HepG2 (cell line): ENCODE results near the gene TUBA1C. TPM values are rescaled to one million over a fixed set of nuclear protein-coding genes. Genes with fewer than 3 reads are reported as not detected.

Source experiments
- ESRRA ChIP-seq: sonication (generic); formaldehyde crosslinking; IDR thresholded peaks from 2 replicates; pipeline ENCODE4 v1.5.1; 2020; ENCODE audit warnings: mild to moderate bottlenecking, low read depth, missing genetic modification reagents
- HIVEP1 ChIP-seq: sonication (generic); formaldehyde crosslinking; IDR thresholded peaks from 2 replicates; pipeline ENCODE4 v1.4.0; 2020; ENCODE audit warnings: mild to moderate bottlenecking, missing genetic modification reagents
- ISL2 ChIP-seq: sonication (generic); formaldehyde crosslinking; IDR thresholded peaks from 2 replicates; pipeline ENCODE4 v1.5.0; 2020; ENCODE audit warnings: missing genetic modification reagents
- KLF15 ChIP-seq: sonication (generic); formaldehyde crosslinking; IDR thresholded peaks from 2 replicates; pipeline ENCODE4 v1.8.1; 2023; ENCODE audit warnings: borderline replicate concordance, mild to moderate bottlenecking, inconsistent platforms, missing genetic modification reagents, mixed read lengths
- MAFG ChIP-seq: sonication (generic); formaldehyde crosslinking; IDR thresholded peaks from 2 replicates; pipeline ENCODE4 v1.5.1; 2020; ENCODE audit warnings: mild to moderate bottlenecking, missing genetic modification reagents
- MATR3 ChIP-seq: sonication (generic); formaldehyde crosslinking; IDR thresholded peaks from 2 replicates; pipeline ENCODE4 v1.4.0; 2020; ENCODE audit warnings: missing genetic modification reagents
- NFKB2 ChIP-seq: sonication (generic); formaldehyde crosslinking; IDR thresholded peaks from 2 replicates; pipeline ENCODE4 v1.4.0; 2020; ENCODE audit warnings: missing genetic modification reagents, borderline replicate concordance
- RAD21 ChIP-seq: fragments of 450-650 bp; formaldehyde crosslinking; IDR thresholded peaks from 2 replicates; pipeline ENCODE4 v1.5.0; 2020; ENCODE audit warnings: mild to moderate bottlenecking
- RBM39 ChIP-seq: fragments of 200-400 bp; formaldehyde crosslinking; IDR thresholded peaks from one replicate; pipeline ENCODE4 v1.6.1; 2018; ENCODE audit warnings: antibody characterized with exemption, mild to moderate bottlenecking, low read depth, low read length; ENCODE audit not compliant: poor library complexity, severe bottlenecking
- SP5 ChIP-seq: IDR thresholded peaks from 2 replicates; pipeline ENCODE4 v1.6.1; 2016; ENCODE audit warnings: low read depth, borderline replicate concordance
- STAT6 ChIP-seq: sonication (generic); formaldehyde crosslinking; IDR thresholded peaks from 2 replicates; pipeline ENCODE4 v1.4.0; 2020; ENCODE audit warnings: missing genetic modification reagents, mild to moderate bottlenecking, borderline replicate concordance
- TFAP4 ChIP-seq: sonication (generic); IDR thresholded peaks from 2 replicates; pipeline ENCODE4 v1.6.1; 2016; ENCODE audit warnings: low read depth, borderline replicate concordance
- ZBTB1 ChIP-seq: sonication (generic); formaldehyde crosslinking; IDR thresholded peaks from 2 replicates; pipeline ENCODE4 v1.4.0; 2020; ENCODE audit warnings: missing genetic modification reagents, borderline replicate concordance
- ZBTB7B ChIP-seq: sonication (generic); formaldehyde crosslinking; IDR thresholded peaks from 2 replicates; pipeline ENCODE4 v1.4.0; 2020; ENCODE audit warnings: missing genetic modification reagents
- ZFP36L1 ChIP-seq: sonication (generic); formaldehyde crosslinking; IDR thresholded peaks from 2 replicates; pipeline ENCODE4 v1.8.0; 2022; ENCODE audit warnings: mild to moderate bottlenecking, missing genetic modification reagents, moderate library complexity
- ZFP41 ChIP-seq: sonication (generic); formaldehyde crosslinking; IDR thresholded peaks from 2 replicates; pipeline ENCODE4 v1.4.0; 2020; ENCODE audit warnings: mild to moderate bottlenecking, missing genetic modification reagents, borderline replicate concordance
- ZMAT5 ChIP-seq: sonication (generic); formaldehyde crosslinking; IDR thresholded peaks from 2 replicates; pipeline ENCODE4 v1.5.0; 2020; ENCODE audit warnings: mild to moderate bottlenecking, low read depth, missing genetic modification reagents, borderline replicate concordance
- ZNF143 ChIP-seq: sonication (generic); formaldehyde crosslinking; IDR thresholded peaks from 2 replicates; pipeline ENCODE4 v1.4.0; 2020; ENCODE audit warnings: missing genetic modification reagents
- ZNF180 ChIP-seq: sonication (generic); formaldehyde crosslinking; IDR thresholded peaks from 2 replicates; pipeline ENCODE4 v1.4.0; 2020; ENCODE audit warnings: low read depth, missing genetic modification reagents, borderline replicate concordance
- ZNF343 ChIP-seq: sonication (generic); formaldehyde crosslinking; IDR thresholded peaks from 2 replicates; pipeline ENCODE4 v1.4.0; 2020; ENCODE audit warnings: mild to moderate bottlenecking, missing genetic modification reagents
- ZNF878 ChIP-seq: sonication (generic); formaldehyde crosslinking; IDR thresholded peaks from 2 replicates; pipeline ENCODE4 v1.8.1; 2023; ENCODE audit warnings: mild to moderate bottlenecking, missing genetic modification reagents, moderate library complexity
- polyA plus RNA-seq, 8 experiments: library from polyadenylated mRNA; depleted of rRNA in 3 of 8; stranded (reverse) in 7 of 8; unstranded in 1 of 8; fragments of >200 nt; fragmentation: Illumina TruSeq in 4 of 8; extraction: Trizol in 4 of 8; gene quantifications; 2 replicates each; pipeline versions ENCODE4 v1.2.1 to v1.2.3, GENCODE V29; 2011 to 2016; ENCODE audit warnings: low read depth in 4 of 8, missing spikeins in 1 of 8, mixed read lengths in 1 of 8; ENCODE audit not compliant: insufficient read depth in 1 of 8
- total RNA-seq, 5 experiments: library from RNA; depleted of rRNA; stranded (reverse); fragments of >200 nt; fragmentation: Illumina TruSeq; extraction: Trizol; gene quantifications; 2 replicates each; pipeline ENCODE4 v1.2.3, GENCODE V29; 2016; ENCODE audit warnings: low read depth in 1 of 5
- TF ChIP-seq, protein P1 (sequence below): IDR thresholded peaks from 2 replicates; pipeline ENCODE4 v1.6.1; 2012; ENCODE audit warnings: low read length, improper control_type of control experiment

Gene TUBA1C
- total and polyA plus RNA-seq, 2 of the 13 experiments (the other 11 are each of a cell fraction or from before 2014, with no cell fraction given), result 693 to 1,075 TPM

GRCh38 chr12:49264873-49265792 is at the start of gene TUBA1C (continued):
- TF ChIP-seq KLF15 (CRISPR knock-in tag) (peak; percentile 83; the same call in 1 of the 2 replicates), SP5 (CRISPR knock-in tag) (no peak), ISL2 (CRISPR knock-in tag) (peak; percentile 66; the same call in 1 of the 2 replicates), RAD21 (CRISPR knock-in tag) (peak; percentile 64), RBM39 (peak; percentile 83), NFKB2 (peak; percentile 92), ZNF343 (no peak; the same call in 1 of the 2 replicates), TFAP4 (peak; percentile 43; the same call in 1 of the 2 replicates), MATR3 (no peak), STAT6 (CRISPR knock-in tag) (no peak), ESRRA (CRISPR knock-in tag) (no peak), ZNF143 (CRISPR knock-in tag) (peak; percentile 47), ZFP36L1 (CRISPR knock-in tag) (peak; percentile 72; the same call in 1 of the 2 replicates), MAFG (peak; percentile 69; the same call in 1 of the 2 replicates), ZMAT5 (no peak), ZBTB1 (CRISPR knock-in tag) (no peak), ZNF180 (CRISPR knock-in tag) (peak; percentile 90), ZFP41 (CRISPR knock-in tag) (no peak), ZNF878 (CRISPR knock-in tag) (peak; percentile 81; the same call in 1 of the 2 replicates), ZBTB7B (CRISPR knock-in tag) (no peak), HIVEP1 (CRISPR knock-in tag) (no peak; the same call in 1 of the 2 replicates)
- TF ChIP-seq, protein P1, sequence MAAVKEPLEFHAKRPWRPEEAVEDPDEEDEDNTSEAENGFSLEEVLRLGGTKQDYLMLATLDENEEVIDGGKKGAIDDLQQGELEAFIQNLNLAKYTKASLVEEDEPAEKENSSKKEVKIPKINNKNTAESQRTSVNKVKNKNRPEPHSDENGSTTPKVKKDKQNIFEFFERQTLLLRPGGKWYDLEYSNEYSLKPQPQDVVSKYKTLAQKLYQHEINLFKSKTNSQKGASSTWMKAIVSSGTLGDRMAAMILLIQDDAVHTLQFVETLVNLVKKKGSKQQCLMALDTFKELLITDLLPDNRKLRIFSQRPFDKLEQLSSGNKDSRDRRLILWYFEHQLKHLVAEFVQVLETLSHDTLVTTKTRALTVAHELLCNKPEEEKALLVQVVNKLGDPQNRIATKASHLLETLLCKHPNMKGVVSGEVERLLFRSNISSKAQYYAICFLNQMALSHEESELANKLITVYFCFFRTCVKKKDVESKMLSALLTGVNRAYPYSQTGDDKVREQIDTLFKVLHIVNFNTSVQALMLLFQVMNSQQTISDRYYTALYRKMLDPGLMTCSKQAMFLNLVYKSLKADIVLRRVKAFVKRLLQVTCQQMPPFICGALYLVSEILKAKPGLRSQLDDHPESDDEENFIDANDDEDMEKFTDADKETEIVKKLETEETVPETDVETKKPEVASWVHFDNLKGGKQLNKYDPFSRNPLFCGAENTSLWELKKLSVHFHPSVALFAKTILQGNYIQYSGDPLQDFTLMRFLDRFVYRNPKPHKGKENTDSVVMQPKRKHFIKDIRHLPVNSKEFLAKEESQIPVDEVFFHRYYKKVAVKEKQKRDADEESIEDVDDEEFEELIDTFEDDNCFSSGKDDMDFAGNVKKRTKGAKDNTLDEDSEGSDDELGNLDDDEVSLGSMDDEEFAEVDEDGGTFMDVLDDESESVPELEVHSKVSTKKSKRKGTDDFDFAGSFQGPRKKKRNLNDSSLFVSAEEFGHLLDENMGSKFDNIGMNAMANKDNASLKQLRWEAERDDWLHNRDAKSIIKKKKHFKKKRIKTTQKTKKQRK, result no peak
